NCI-H2107 treated with DMSO at 0.1 percent for 48 hours (cell line): ENCODE data around the gene RNPS1.

Experiments
- DNase-seq: peaks from one replicate; lab custom pipeline; 2025; ENCODE audit not compliant: unreplicated experiment; lab: John Stamatoyannopoulos, UW

RNPS1 gene

GRCh38 chr16:2214719-2214968 lies 53.3 kb downstream of the RNPS1 start, which contains the start of gene PGP:
Gene PGP, minus strand, starts transcription at chr16:2214840. Its CDS starts 63 bp downstream, at chr16:2214777.
- no peak for DNase-seq

GRCh38 chr16:2213817-2214718 lies 53.9 kb downstream of the RNPS1 start:
- no peak for DNase-seq

- no peak for DNase-seq
These were observed 55.3 kb downstream of the RNPS1 start for GRCh38 chr16:2212362-2213324.

GRCh38 chr16:2211923-2212347 lies 56.0 kb downstream of the RNPS1 start:
- DNase-seq: no peak

- no peak for DNase-seq
These were observed 57.2 kb downstream of the RNPS1 start, which contains the start of gene BRICD5 for GRCh38 chr16:2210386-2211365. Gene BRICD5, minus strand, starts transcription at chr16:2210863. Its CDS starts 30 bp downstream, at chr16:2210833.

GRCh38 chr16:2210009-2210332 lies 58.0 kb downstream of the RNPS1 start:
- no peak for DNase-seq

- no peak for DNase-seq
These were observed 58.5 kb downstream of the RNPS1 start for GRCh38 chr16:2209258-2210008.

GRCh38 chr16:2208772-2209171 lies 59.2 kb downstream of the RNPS1 start:
- DNase-seq: no peak

GRCh38 chr16:2208308-2208707 lies 59.6 kb downstream of the RNPS1 start:
- DNase-seq: peak; percentile 70

- DNase-seq: no peak
These were observed 60.1 kb downstream of the RNPS1 start for GRCh38 chr16:2207872-2208271.

GRCh38 chr16:2206780-2207433 lies 61.0 kb downstream of the RNPS1 start:
- DNase-seq: peak; percentile 19

GRCh38 chr16:2206420-2206779 lies 61.5 kb downstream of the RNPS1 start:
- DNase-seq: no peak

GRCh38 chr16:2205967-2206313 lies 62.0 kb downstream of the RNPS1 start:
- no peak for DNase-seq

- DNase-seq: peak; percentile 24
These were observed 62.6 kb downstream of the RNPS1 start, which contains the start of gene MLST8 for GRCh38 chr16:2205104-2205966. Gene MLST8, plus strand, starts transcription at chr16:2205454. Its CDS starts 632 bp downstream, at chr16:2206086.

- no peak for DNase-seq
These were observed 63.4 kb downstream of the RNPS1 start for GRCh38 chr16:2204416-2205103.
